Measurements from ENCODE around the gene LRRC45. TPM values are rescaled to one million over a fixed set of nuclear protein-coding genes. Genes with fewer than 3 reads are reported as not detected.

The LRRC45 gene
- total RNA-seq, 1 experiment from 2014 or later: 40.1 TPM

DNA sequence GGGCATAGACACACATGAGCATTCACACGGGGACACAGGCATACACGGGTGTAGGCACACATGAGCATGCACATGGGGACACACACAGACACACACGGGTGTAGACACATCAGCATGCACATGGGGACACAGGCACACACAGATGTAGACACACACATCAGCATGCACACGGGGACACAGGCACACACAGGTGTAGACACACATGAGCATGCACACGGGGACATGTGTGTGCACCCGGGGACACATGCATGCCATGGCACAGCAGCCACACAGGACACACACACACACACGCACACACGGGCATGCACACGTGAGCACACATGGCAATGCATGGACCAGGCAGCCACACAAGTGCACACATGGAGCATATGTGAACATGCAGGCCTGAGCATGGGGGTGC lies 19.5 kb downstream of the LRRC45 start:
- Histone ChIP-seq H3K4me3 (replicated peaks in 1 of 2; ENCODE audit: low read depth in 1 of 2, low read length in 2 of 2) (no peak overlapping the region), H4K20me1 (ENCODE audit: insufficient read depth) (no peaks in the 10 kb centered on the region), H3K9ac (ENCODE audit: low read length) (no peak overlapping the region), H3K9me2 (ENCODE audit: insufficient read depth) (no peaks in the 10 kb centered on the region), H3K27me3 (ENCODE audit: insufficient read depth, low read length) (no peaks in the 10 kb centered on the region), H3K27ac (ENCODE audit: low read depth, low read length) (no peak overlapping the region), H2AFZ (ENCODE audit: low read depth, low read length, poor library complexity, severe bottlenecking) (no peak overlapping the region), H3K79me2 (ENCODE audit: insufficient read depth, low read length) (no peaks in the 10 kb centered on the region), H3K36me3 (ENCODE audit: control insufficient read depth in 1 of 2, insufficient read depth in 2 of 2, low read length in 2 of 2) (peaks cover 0 to 5% of the 10 kb centered on the region in 2 experiments; a peak in 1 of 4 replicates), H3K9me3 (ENCODE audit: control insufficient read depth in 1 of 2, insufficient read depth in 1 of 2, low read depth in 1 of 2, low read length in 2 of 2) (no peaks in the 10 kb centered on the region), H3K4me2 (ENCODE audit: low read length) (no peak overlapping the region), H3K4me1 (ENCODE audit: control insufficient read depth in 1 of 2, insufficient read depth in 2 of 2, low read length in 2 of 2) (peaks cover 4 to 6% of the 10 kb centered on the region in 2 experiments)
- BruUV-seq (replicated peaks): no TSS peak
- CTCF ChIA-PET: no interaction called here
- ATAC-seq: no peak
- POLR2A ChIA-PET: no interaction called here
- RAD21 ChIA-PET (ENCODE audit: low non-redundant PET in 1 of 2, low total read pairs in 2 of 2, uncharacterized antibody in 2 of 2, unreplicated experiment in 2 of 2): no interaction called here
- no peak for TF ChIP-seq CBX3 (IDR thresholded peaks at IDR 0.05; ENCODE audit: low read depth)
- no peak for TF ChIP-seq EZH2 (IDR thresholded peaks at IDR 0.05)
- TF ChIP-seq, protein P1, sequence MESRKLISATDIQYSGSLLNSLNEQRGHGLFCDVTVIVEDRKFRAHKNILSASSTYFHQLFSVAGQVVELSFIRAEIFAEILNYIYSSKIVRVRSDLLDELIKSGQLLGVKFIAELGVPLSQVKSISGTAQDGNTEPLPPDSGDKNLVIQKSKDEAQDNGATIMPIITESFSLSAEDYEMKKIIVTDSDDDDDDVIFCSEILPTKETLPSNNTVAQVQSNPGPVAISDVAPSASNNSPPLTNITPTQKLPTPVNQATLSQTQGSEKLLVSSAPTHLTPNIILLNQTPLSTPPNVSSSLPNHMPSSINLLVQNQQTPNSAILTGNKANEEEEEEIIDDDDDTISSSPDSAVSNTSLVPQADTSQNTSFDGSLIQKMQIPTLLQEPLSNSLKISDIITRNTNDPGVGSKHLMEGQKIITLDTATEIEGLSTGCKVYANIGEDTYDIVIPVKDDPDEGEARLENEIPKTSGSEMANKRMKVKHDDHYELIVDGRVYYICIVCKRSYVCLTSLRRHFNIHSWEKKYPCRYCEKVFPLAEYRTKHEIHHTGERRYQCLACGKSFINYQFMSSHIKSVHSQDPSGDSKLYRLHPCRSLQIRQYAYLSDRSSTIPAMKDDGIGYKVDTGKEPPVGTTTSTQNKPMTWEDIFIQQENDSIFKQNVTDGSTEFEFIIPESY (IDR thresholded peaks at IDR 0.05; ENCODE audit: extremely low read depth, insufficient replicate concordance, low read length): no peak
- TF ChIP-seq TCF7L2 (IDR thresholded peaks at IDR 0.05; ENCODE audit: borderline replicate concordance, extremely low read depth, insufficient read depth, insufficient read length): no peak
- no peak for TF ChIP-seq SP1 (IDR thresholded peaks at IDR 0.05; ENCODE audit: low read depth)
- no peak for TF ChIP-seq RAD21 (IDR thresholded peaks at IDR 0.05; ENCODE audit: low read depth)
- TF ChIP-seq FOSL1 (IDR thresholded peaks at IDR 0.05; ENCODE audit: low read depth): no peak
- TF ChIP-seq, protein P2, sequence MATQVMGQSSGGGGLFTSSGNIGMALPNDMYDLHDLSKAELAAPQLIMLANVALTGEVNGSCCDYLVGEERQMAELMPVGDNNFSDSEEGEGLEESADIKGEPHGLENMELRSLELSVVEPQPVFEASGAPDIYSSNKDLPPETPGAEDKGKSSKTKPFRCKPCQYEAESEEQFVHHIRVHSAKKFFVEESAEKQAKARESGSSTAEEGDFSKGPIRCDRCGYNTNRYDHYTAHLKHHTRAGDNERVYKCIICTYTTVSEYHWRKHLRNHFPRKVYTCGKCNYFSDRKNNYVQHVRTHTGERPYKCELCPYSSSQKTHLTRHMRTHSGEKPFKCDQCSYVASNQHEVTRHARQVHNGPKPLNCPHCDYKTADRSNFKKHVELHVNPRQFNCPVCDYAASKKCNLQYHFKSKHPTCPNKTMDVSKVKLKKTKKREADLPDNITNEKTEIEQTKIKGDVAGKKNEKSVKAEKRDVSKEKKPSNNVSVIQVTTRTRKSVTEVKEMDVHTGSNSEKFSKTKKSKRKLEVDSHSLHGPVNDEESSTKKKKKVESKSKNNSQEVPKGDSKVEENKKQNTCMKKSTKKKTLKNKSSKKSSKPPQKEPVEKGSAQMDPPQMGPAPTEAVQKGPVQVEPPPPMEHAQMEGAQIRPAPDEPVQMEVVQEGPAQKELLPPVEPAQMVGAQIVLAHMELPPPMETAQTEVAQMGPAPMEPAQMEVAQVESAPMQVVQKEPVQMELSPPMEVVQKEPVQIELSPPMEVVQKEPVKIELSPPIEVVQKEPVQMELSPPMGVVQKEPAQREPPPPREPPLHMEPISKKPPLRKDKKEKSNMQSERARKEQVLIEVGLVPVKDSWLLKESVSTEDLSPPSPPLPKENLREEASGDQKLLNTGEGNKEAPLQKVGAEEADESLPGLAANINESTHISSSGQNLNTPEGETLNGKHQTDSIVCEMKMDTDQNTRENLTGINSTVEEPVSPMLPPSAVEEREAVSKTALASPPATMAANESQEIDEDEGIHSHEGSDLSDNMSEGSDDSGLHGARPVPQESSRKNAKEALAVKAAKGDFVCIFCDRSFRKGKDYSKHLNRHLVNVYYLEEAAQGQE (IDR thresholded peaks at IDR 0.05; ENCODE audit: low read depth): no peak
- TF ChIP-seq SRF (IDR thresholded peaks at IDR 0.05; ENCODE audit: low read depth): no peak
- TF ChIP-seq, protein P3, sequence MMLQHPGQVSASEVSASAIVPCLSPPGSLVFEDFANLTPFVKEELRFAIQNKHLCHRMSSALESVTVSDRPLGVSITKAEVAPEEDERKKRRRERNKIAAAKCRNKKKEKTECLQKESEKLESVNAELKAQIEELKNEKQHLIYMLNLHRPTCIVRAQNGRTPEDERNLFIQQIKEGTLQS (IDR thresholded peaks at IDR 0.05): no peak
- no peak for TF ChIP-seq ZFX (IDR thresholded peaks at IDR 0.05)
- no peak for TF ChIP-seq POLR2A (IDR thresholded peaks at IDR 0.05; ENCODE audit: borderline replicate concordance, extremely low read depth, insufficient read depth, insufficient read length)
- no peak for TF ChIP-seq EGR1 (IDR thresholded peaks at IDR 0.05; ENCODE audit: low read depth)
- TF ChIP-seq, protein P4, sequence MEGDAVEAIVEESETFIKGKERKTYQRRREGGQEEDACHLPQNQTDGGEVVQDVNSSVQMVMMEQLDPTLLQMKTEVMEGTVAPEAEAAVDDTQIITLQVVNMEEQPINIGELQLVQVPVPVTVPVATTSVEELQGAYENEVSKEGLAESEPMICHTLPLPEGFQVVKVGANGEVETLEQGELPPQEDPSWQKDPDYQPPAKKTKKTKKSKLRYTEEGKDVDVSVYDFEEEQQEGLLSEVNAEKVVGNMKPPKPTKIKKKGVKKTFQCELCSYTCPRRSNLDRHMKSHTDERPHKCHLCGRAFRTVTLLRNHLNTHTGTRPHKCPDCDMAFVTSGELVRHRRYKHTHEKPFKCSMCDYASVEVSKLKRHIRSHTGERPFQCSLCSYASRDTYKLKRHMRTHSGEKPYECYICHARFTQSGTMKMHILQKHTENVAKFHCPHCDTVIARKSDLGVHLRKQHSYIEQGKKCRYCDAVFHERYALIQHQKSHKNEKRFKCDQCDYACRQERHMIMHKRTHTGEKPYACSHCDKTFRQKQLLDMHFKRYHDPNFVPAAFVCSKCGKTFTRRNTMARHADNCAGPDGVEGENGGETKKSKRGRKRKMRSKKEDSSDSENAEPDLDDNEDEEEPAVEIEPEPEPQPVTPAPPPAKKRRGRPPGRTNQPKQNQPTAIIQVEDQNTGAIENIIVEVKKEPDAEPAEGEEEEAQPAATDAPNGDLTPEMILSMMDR (IDR thresholded peaks at IDR 0.05 in 2 of 3, conservative IDR thresholded peaks at IDR 0.05 in 1 of 3; ENCODE audit: borderline replicate concordance in 1 of 3, insufficient read depth in 1 of 3, low read depth in 2 of 3, low read length in 2 of 3): no peak
- TF ChIP-seq, protein P5, sequence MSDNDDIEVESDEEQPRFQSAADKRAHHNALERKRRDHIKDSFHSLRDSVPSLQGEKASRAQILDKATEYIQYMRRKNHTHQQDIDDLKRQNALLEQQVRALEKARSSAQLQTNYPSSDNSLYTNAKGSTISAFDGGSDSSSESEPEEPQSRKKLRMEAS (IDR thresholded peaks at IDR 0.05): no peak
- TF ChIP-seq EZH2phosphoT487 (IDR thresholded peaks at IDR 0.05; ENCODE audit: borderline replicate concordance): no peak
- no peak for DNase-seq (ENCODE audit: low read depth, low spot score)
- intact Hi-C loops (cut with micrococcal nuclease): no loop called here
